GM13977 (cell line): ENCODE results near the gene DDX56.

ENCODE experiments used
- DNase-seq: peaks from one replicate; pipeline ENCODE4 v3.0.0; 2012; ENCODE audit warnings: low spot score
- in situ Hi-C: fragments of 300-500 bp; cut with MboI; formaldehyde crosslinking; loops from one replicate; pipeline ENCODE4 v1.12.0; 2022; ENCODE audit warnings: low sequenced_read_pairs, low pct_unique_long_range_greater_than_20kb, mixed read lengths, inconsistent platforms; ENCODE audit not compliant: unreplicated experiment
- TF ChIP-seq, protein P1 (sequence below): IDR thresholded peaks from 2 replicates; pipeline ENCODE4 v1.5.1; 2012; ENCODE audit warnings: mild to moderate bottlenecking, control low read depth; ENCODE audit not compliant: insufficient read depth; ENCODE audit errors: extremely low read depth, missing control alignments

Gene DDX56

DNA sequence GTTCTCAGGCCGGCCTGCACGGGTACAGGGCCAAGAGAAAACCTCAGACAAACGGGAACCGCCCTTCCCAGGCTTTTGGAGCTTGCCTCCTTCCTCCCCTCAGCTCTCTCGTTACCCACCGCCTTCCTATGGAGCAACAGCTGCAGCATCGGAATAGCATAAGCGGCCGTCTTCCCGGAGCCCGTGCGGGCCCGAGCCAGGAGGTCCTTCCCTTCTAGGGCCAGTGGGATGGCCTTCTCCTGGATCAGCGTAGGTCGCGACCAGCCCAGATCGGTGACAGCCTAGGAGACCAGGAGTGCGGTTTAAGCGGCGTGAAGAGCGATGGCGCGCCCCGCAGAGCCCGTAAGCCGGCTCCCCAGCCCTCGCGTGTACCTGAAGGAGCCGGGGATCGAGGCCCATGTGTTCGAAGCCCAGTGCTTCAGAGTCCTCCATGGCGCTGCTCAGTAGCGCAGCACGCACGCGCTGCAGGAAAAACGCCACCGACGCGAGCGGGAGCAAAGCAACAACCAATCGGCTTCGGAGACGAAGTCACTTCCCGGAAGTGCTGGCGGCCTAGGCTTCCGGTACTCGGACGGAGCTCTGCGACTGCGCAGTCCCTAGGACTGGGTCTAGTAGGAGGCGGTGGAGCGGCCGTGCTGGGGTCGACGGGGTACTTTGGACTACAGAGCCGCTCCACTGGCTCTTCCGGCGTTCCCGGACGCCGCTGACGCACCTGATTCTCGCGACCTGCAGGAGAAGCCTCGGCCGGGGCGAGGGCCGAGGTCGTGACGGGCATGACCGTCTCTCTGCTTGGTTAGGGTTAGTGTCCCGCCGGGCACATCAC, at the start of gene DDX56:
TSS of gene DDX56 (minus strand) at position 445 of the 823 bp plus-strand sequence. CDS start at position 432, 13 bp downstream.
- in situ Hi-C loops = no loop called here
- TF ChIP-seq, protein P1, sequence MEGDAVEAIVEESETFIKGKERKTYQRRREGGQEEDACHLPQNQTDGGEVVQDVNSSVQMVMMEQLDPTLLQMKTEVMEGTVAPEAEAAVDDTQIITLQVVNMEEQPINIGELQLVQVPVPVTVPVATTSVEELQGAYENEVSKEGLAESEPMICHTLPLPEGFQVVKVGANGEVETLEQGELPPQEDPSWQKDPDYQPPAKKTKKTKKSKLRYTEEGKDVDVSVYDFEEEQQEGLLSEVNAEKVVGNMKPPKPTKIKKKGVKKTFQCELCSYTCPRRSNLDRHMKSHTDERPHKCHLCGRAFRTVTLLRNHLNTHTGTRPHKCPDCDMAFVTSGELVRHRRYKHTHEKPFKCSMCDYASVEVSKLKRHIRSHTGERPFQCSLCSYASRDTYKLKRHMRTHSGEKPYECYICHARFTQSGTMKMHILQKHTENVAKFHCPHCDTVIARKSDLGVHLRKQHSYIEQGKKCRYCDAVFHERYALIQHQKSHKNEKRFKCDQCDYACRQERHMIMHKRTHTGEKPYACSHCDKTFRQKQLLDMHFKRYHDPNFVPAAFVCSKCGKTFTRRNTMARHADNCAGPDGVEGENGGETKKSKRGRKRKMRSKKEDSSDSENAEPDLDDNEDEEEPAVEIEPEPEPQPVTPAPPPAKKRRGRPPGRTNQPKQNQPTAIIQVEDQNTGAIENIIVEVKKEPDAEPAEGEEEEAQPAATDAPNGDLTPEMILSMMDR = no peak
- DNase-seq = peak; percentile 92

DNA sequence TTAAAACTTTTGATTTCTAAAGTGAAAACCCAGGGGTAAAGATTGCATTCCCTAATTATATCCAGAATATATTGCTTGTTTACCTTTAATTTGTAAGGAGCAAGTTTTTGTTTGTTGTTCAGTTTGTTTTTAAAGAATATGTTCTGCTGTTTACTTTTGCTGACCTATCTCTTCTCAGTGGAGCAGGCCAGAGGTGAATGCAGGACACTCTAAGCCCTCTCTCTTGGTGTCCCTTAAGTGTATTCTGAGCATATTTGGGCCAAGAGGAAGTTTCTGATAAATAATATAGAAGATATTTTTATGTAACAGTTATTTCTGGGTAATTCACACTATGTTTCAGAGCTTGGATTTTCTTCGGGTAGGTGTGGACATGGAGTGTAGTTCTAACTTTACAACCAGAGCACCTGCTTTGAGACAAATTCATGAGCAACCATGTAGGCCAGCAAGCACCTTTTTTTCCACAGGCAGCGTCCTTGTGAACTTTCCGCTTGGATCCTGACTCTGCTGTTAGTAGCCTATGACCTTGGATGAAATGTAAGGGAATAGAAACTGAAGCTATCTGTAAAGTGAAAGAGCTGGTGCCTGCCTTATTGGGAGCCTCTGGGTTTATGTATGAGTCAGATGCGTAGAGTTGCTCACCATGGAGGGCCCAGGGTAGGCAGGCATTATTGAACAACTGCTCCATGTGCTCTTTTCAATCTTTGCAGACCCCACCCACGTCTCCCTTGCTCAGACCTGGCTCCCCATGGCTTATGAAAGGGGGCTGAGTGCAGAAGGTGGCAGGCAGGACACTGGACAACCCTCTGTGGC, 48.8 kb upstream of the DDX56 start:
- in situ Hi-C loops = no loop called here
- DNase-seq = peak; percentile 36
- TF ChIP-seq, protein P1 = no peak

- in situ Hi-C loops = no loop called here
- TF ChIP-seq, protein P1 = no peak
- no peak for DNase-seq
Observed at GRCh38 chr7:44621750-44622103, 48.0 kb upstream of the DDX56 start.

DNA sequence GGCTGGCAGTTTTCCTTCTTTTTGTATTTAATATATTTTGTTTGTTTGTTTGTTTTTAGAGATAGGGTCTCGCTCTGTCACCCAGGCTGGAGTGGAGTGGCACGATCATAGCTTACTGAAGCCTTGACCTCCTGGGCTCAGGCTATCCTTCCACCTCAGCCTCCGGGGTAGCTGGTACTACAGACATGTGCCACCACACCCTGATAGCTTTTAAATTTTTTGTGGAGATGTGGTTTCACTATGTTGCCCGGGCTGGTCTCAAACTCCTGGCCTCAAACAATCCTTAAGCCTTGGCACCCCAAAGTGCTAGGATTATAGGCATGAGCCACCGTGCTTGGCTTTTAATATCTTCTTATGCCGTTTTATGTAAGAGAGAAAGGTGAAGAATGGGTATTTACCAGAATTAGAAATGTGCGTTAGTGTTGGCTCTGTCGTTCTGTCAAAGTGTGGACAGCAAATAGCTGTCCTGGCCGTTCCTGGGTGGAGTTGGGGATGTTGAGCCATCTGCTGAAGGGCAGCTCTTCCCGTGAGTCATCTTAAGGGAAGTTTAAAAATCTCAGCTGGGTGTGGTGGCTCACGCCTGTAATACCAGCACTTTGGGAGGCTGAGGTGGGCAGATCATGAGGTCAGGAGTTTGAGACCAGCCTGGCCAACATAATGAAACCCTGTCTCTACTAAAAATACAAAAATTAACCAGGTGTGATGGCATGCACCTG, 47.5 kb upstream of the DDX56 start:
- DNase-seq = no peak
- in situ Hi-C loops = no loop called here
- TF ChIP-seq, protein P1 = no peak

GRCh38 chr7:44618753-44619152, 45.0 kb upstream of the DDX56 start:
- in situ Hi-C loops = no loop called here
- no peak for DNase-seq
- TF ChIP-seq, protein P1 = no peak

DNA sequence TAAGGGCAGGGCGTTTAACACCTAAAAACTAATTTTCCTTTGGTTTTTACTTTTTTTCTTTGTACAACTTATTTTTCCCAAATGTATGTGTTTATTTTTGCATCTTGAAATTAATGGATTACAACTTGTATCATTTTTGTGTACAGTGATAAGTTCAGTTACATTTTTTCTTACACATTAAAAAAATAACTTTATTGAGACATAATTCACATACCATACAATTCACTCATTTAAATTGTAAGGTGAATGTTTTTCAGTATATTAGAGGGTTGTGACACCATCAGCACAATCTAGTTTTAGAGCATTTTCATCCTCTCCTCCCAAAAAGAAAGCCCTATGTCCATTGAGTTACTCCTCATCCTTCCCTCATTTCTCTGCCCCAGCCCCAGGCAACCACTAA, 44.3 kb upstream of the DDX56 start:
- DNase-seq = no peak
- in situ Hi-C loops = no loop called here
- TF ChIP-seq, protein P1 = no peak
